IPS-20b (cell line): ENCODE results near the gene PGA5.

Source experiments
- H3K27ac ChIP-seq: one replicate; pipeline ENCODE4 v1.5.1; 2013; ENCODE audit warnings: low read length
- H3K27me3 ChIP-seq: 2 replicates; pipeline ENCODE4 v1.6.1; 2013; ENCODE audit warnings: mild to moderate bottlenecking, low read length, inconsistent platforms; ENCODE audit not compliant: insufficient read depth
- H3K36me3 ChIP-seq: 2 replicates; pipeline ENCODE4 v1.6.1; 2013; ENCODE audit warnings: low read depth, mild to moderate bottlenecking, inconsistent platforms, low read length, moderate library complexity; ENCODE audit not compliant: insufficient read depth
- H3K4me1 ChIP-seq: 2 replicates; pipeline ENCODE4 v1.6.1; 2013; ENCODE audit warnings: mild to moderate bottlenecking, control low read depth, inconsistent platforms, low read length, moderate library complexity; ENCODE audit not compliant: insufficient read depth
- H3K4me3 ChIP-seq: 2 replicates; pipeline ENCODE4 v1.5.1; 2013; ENCODE audit warnings: mild to moderate bottlenecking, low read length, inconsistent platforms
- H3K9ac ChIP-seq: 2 replicates; pipeline ENCODE4 v1.6.1; 2013; ENCODE audit warnings: low read depth, mild to moderate bottlenecking, inconsistent platforms, low read length, moderate library complexity
- H3K9me3 ChIP-seq: 2 replicates; pipeline ENCODE4 v1.6.1; 2013; ENCODE audit warnings: mild to moderate bottlenecking, low read depth, low read length, inconsistent platforms; ENCODE audit not compliant: insufficient read depth

Gene PGA5

GRCh38 chr11:61256710-61257482 lies 15.9 kb downstream of the PGA5 start:
- Histone ChIP-seq H3K27me3 (no peaks in the 10 kb centered on the region), H3K9me3 (no peaks in the 10 kb centered on the region), H3K36me3 (peaks cover 5% of the 10 kb centered on the region; the same call in 1 of the 2 replicates), H3K9ac (no peak overlapping the region), H3K27ac (no peak overlapping the region), H3K4me1 (no peaks in the 10 kb centered on the region), H3K4me3 (no peak overlapping the region)

- peaks cover 5% of the 10 kb centered on the region; the same call in 1 of the 2 replicates for H3K36me3 ChIP-seq
- H3K27me3 ChIP-seq, result no peaks in the 10 kb centered on the region
- no peak overlapping the region for H3K27ac ChIP-seq
- H3K9me3 ChIP-seq, result no peaks in the 10 kb centered on the region
- H3K4me3 ChIP-seq, result no peak overlapping the region
- H3K9ac ChIP-seq, result no peak overlapping the region
- no peaks in the 10 kb centered on the region for H3K4me1 ChIP-seq
Observed at GRCh38 chr11:61258546-61258945, 17.6 kb downstream of the PGA5 start.

GRCh38 chr11:61259363-61259762 lies 18.4 kb downstream of the PGA5 start:
- Histone ChIP-seq H3K9ac (no peak overlapping the region), H3K4me1 (no peaks in the 10 kb centered on the region), H3K9me3 (no peaks in the 10 kb centered on the region), H3K4me3 (no peak overlapping the region), H3K36me3 (peaks cover 5% of the 10 kb centered on the region; the same call in 1 of the 2 replicates), H3K27me3 (no peaks in the 10 kb centered on the region), H3K27ac (no peak overlapping the region)

- Histone ChIP-seq H3K36me3 (no peaks in the 10 kb centered on the region), H3K4me1 (no peaks in the 10 kb centered on the region)
Observed at GRCh38 chr11:61264371-61264770, 23.4 kb downstream of the PGA5 start.

GRCh38 chr11:61264795-61265194 lies 23.8 kb downstream of the PGA5 start:
- Histone ChIP-seq H3K27me3 (no peaks in the 10 kb centered on the region), H3K27ac (no peak overlapping the region), H3K9me3 (no peaks in the 10 kb centered on the region), H3K36me3 (no peaks in the 10 kb centered on the region), H3K4me1 (no peaks in the 10 kb centered on the region), H3K4me3 (no peak overlapping the region), H3K9ac (no peak overlapping the region)

More at GRCh38 chr11:61264371-61264770, 23.4 kb downstream of the PGA5 start:
- Histone ChIP-seq H3K27me3 (no peaks in the 10 kb centered on the region), H3K9ac (no peak overlapping the region), H3K9me3 (no peaks in the 10 kb centered on the region), H3K4me3 (no peak overlapping the region), H3K27ac (no peak overlapping the region)

- Histone ChIP-seq H3K27ac (no peak overlapping the region), H3K4me1 (no peaks in the 10 kb centered on the region), H3K27me3 (no peaks in the 10 kb centered on the region), H3K4me3 (no peak overlapping the region), H3K9ac (no peak overlapping the region; the same call in 1 of the 2 replicates), H3K9me3 (no peaks in the 10 kb centered on the region), H3K36me3 (no peaks in the 10 kb centered on the region)
Observed at GRCh38 chr11:61265357-61265756, 24.4 kb downstream of the PGA5 start.

GRCh38 chr11:61266602-61267001 lies 25.6 kb downstream of the PGA5 start:
- Histone ChIP-seq H3K27me3 (no peaks in the 10 kb centered on the region), H3K4me3 (no peak overlapping the region), H3K36me3 (peaks cover 5% of the 10 kb centered on the region), H3K9me3 (no peaks in the 10 kb centered on the region), H3K27ac (no peak overlapping the region), H3K4me1 (no peaks in the 10 kb centered on the region), H3K9ac (no peak overlapping the region)

GRCh38 chr11:61267437-61267841 lies 26.5 kb downstream of the PGA5 start:
- Histone ChIP-seq H3K27ac (no peak overlapping the region), H3K9me3 (no peaks in the 10 kb centered on the region), H3K27me3 (no peaks in the 10 kb centered on the region), H3K36me3 (peaks cover 11% of the 10 kb centered on the region), H3K4me3 (no peak overlapping the region), H3K4me1 (no peaks in the 10 kb centered on the region), H3K9ac (no peak overlapping the region)

- Histone ChIP-seq H3K4me3 (no peak overlapping the region), H3K9me3 (no peaks in the 10 kb centered on the region), H3K27me3 (no peaks in the 10 kb centered on the region), H3K36me3 (peaks cover 11% of the 10 kb centered on the region), H3K27ac (no peak overlapping the region), H3K4me1 (no peaks in the 10 kb centered on the region), H3K9ac (no peak overlapping the region)
Observed at GRCh38 chr11:61268588-61269250, 27.7 kb downstream of the PGA5 start.

- Histone ChIP-seq H3K4me3 (no peak overlapping the region), H3K9me3 (no peaks in the 10 kb centered on the region), H3K27me3 (no peaks in the 10 kb centered on the region), H3K36me3 (peaks cover 15% of the 10 kb centered on the region), H3K4me1 (no peaks in the 10 kb centered on the region), H3K9ac (no peak overlapping the region), H3K27ac (no peak overlapping the region)
Observed at GRCh38 chr11:61270354-61271076, 29.5 kb downstream of the PGA5 start.

GRCh38 chr11:61272731-61273130 lies 31.8 kb downstream of the PGA5 start:
- no peak overlapping the region for H3K27ac ChIP-seq
- H3K4me1 ChIP-seq, result no peaks in the 10 kb centered on the region
- H3K9me3 ChIP-seq, result no peaks in the 10 kb centered on the region
- peaks cover 15% of the 10 kb centered on the region for H3K36me3 ChIP-seq
- H3K9ac ChIP-seq, result no peak overlapping the region
- no peaks in the 10 kb centered on the region for H3K27me3 ChIP-seq
- no peak overlapping the region for H3K4me3 ChIP-seq
